ENCODE results near the gene CLEC16A. TPM values are rescaled to one million over a fixed set of nuclear protein-coding genes. Genes with fewer than 3 reads are reported as not detected.

The CLEC16A gene
- total and polyA plus RNA-seq, 9 of the 15 experiments (the other 6 are each of a cell fraction or from before 2014, with no cell fraction given), result 1.00 to 22.3 (median 10.0) TPM

DNA sequence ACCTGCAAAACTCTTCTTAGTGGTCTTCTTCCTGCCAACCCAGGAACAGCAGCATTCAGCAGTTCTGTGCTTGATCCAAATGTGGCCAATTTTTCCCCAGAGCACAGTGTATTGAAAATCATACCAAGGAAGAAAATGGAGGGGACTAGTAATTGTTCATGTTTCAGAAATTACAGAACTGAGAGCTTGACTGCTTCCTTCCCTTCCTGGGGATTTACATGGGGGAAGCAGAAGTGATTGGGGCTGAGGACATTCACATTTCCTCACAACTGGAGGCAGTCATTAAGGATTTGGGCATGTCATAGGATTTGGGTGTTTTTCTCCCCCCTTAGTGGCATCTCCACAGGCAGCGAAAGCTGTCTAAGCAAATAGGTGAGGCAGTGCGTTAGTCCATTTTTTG lies 47.6 kb upstream of the CLEC16A start (continued):
- TF ChIP-seq ZBTB5 (IDR thresholded peaks at IDR 0.05) (no peak), ZNF512 (tag; IDR thresholded peaks at IDR 0.05) (no peak), TAF9B (IDR thresholded peaks at IDR 0.05; ENCODE audit: partially characterized antibody) (no peak), ZNF239 (CRISPR knock-in tag; IDR thresholded peaks at IDR 0.05) (no peak), ZNF280B (CRISPR knock-in tag; IDR thresholded peaks at IDR 0.05) (no peak), PML (IDR thresholded peaks at IDR 0.05; ENCODE audit: low read length) (no peak)

- Histone ChIP-seq H3K27ac (ENCODE audit: extremely low read depth, low read depth, low read length) (no peak overlapping the region), H3K9ac (ENCODE audit: insufficient read depth in 1 of 2, low read depth in 2 of 2, low read length in 2 of 2) (no peak overlapping the region), H3K4me2 (ENCODE audit: insufficient read depth, low read length) (no peak overlapping the region), H3K27me3 (ENCODE audit: control insufficient read depth in 2 of 2, insufficient read depth in 2 of 2, low read length in 2 of 2) (peaks cover 0 to 12% of the 10 kb centered on the region in 2 experiments; a peak in 2 of 5 replicates), H3K9me1 (ENCODE audit: control insufficient read depth, insufficient read depth, low read length) (peaks cover 5% of the 10 kb centered on the region), H2AFZ (ENCODE audit: low read depth, low read length) (no peak overlapping the region), H3K36me3 (ENCODE audit: control insufficient read depth, insufficient read depth, low read length) (no peaks in the 10 kb centered on the region), H3K4me3 (no peak overlapping the region), H3K79me2 (ENCODE audit: control insufficient read depth, insufficient read depth, low read length) (no peaks in the 10 kb centered on the region), H3K9me3 (replicated peaks; ENCODE audit: control insufficient read depth, insufficient read depth, low read depth, low read length) (no peaks in the 10 kb centered on the region), H4K20me1 (replicated peaks; ENCODE audit: control insufficient read depth, insufficient read depth, low read length) (peaks cover 9% of the 10 kb centered on the region), H3K4me1 (replicated peaks in 1 of 2; ENCODE audit: control insufficient read depth in 2 of 2, insufficient read depth in 2 of 2, low read length in 2 of 2) (no peaks in the 10 kb centered on the region)
- no peak for DNase-seq (ENCODE audit: extremely low read depth in 1 of 4, low spot score in 3 of 4)
- no peak for TF ChIP-seq HSF4 (CRISPR knock-in tag; IDR thresholded peaks at IDR 0.05; ENCODE audit: borderline replicate concordance)
- TF ChIP-seq ZNF24 (IDR thresholded peaks at IDR 0.05), result no peak
- TF ChIP-seq ZNF707 (CRISPR knock-in tag; conservative IDR thresholded peaks at IDR 0.05), result no peak
- no peak for TF ChIP-seq ESRRA (IDR thresholded peaks at IDR 0.05; ENCODE audit: borderline replicate concordance, low read depth)
- no peak for TF ChIP-seq ZNF134 (CRISPR knock-in tag; conservative IDR thresholded peaks at IDR 0.05)
- TF ChIP-seq ZNF311 (CRISPR knock-in tag; IDR thresholded peaks at IDR 0.05), result no peak
- TF ChIP-seq KLF16 (IDR thresholded peaks at IDR 0.05), result no peak
- no peak for TF ChIP-seq ZFP1 (CRISPR knock-in tag; IDR thresholded peaks at IDR 0.05)
- TF ChIP-seq, protein P1, sequence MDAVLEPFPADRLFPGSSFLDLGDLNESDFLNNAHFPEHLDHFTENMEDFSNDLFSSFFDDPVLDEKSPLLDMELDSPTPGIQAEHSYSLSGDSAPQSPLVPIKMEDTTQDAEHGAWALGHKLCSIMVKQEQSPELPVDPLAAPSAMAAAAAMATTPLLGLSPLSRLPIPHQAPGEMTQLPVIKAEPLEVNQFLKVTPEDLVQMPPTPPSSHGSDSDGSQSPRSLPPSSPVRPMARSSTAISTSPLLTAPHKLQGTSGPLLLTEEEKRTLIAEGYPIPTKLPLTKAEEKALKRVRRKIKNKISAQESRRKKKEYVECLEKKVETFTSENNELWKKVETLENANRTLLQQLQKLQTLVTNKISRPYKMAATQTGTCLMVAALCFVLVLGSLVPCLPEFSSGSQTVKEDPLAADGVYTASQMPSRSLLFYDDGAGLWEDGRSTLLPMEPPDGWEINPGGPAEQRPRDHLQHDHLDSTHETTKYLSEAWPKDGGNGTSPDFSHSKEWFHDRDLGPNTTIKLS (IDR thresholded peaks at IDR 0.05; ENCODE audit: borderline replicate concordance, low read depth), result no peak
- no peak for TF ChIP-seq XRCC5 (IDR thresholded peaks at IDR 0.05; ENCODE audit: low read depth, low read length)
- no peak for TF ChIP-seq ZNF175 (CRISPR knock-in tag; IDR thresholded peaks at IDR 0.05; ENCODE audit: low read depth)
- CTCF ChIA-PET (ENCODE audit: low intra/inter-chr PET ratio), result no interaction called here
- BruUV-seq (replicated peaks), result no TSS peak
- in situ Hi-C loops (cut with MboI) (no loop called here), intact Hi-C loops (cut with micrococcal nuclease) (no loop called here)
- ATAC-seq, result no peak
- POLR2A ChIA-PET, result no interaction called here
- no peak for FAIRE-seq
- WGBS (ENCODE audit: insufficient coverage, low coverage, missing lambda C conversion rate), result 0% methylated on average over 4 of the region's 5 CpGs
Observed at GRCh38 chr16:10897134-10897533, 47.2 kb upstream of the CLEC16A start.

Measured in K562 (cell line).